MM.1S (cell line): ENCODE data around the gene HPCA.

ENCODE experiments used
- DNase-seq: peaks from one replicate; pipeline ENCODE4 v3.0.0-alpha.2; 2015
- H2AFZ ChIP-seq: fragments of 300-600 bp; sonication (generic); 2 replicates; pipeline ENCODE4 v1.6.0; 2016; ENCODE audit warnings: antibody characterized with exemption, low read length
- H3F3A ChIP-seq: fragments of 300-600 bp; sonication (generic); 2 replicates; pipeline ENCODE4 v1.6.1; 2016; ENCODE audit warnings: mild to moderate bottlenecking, antibody characterized with exemption, low read length, moderate library complexity, mixed read lengths; ENCODE audit not compliant: insufficient read depth
- H3K27ac ChIP-seq: fragments of 300-600 bp; sonication (generic); 2 replicates; pipeline ENCODE4 v1.5.1; 2016; ENCODE audit warnings: mild to moderate bottlenecking, low read length
- H3K27me3 ChIP-seq: fragments of 300-600 bp; sonication (generic); replicated peaks from 2 replicates; pipeline ENCODE4 v1.6.0; 2016; ENCODE audit warnings: low read length; ENCODE audit not compliant: insufficient read depth
- H3K36me3 ChIP-seq: fragments of 300-600 bp; sonication (generic); replicated peaks from 2 replicates; pipeline ENCODE4 v1.6.1; 2016; ENCODE audit warnings: mild to moderate bottlenecking, low read length, mixed read lengths; ENCODE audit not compliant: insufficient read depth
- H3K4me1 ChIP-seq: fragments of 300-600 bp; sonication (generic); 2 replicates; pipeline ENCODE4 v1.6.1; 2016; ENCODE audit warnings: low read length, mixed read lengths
- H3K4me2 ChIP-seq: fragments of 300-600 bp; sonication (generic); 2 replicates; pipeline ENCODE4 v1.6.0; 2016; ENCODE audit warnings: low read depth, low read length
- H3K4me3 ChIP-seq: fragments of 300-600 bp; sonication (generic); 2 replicates; pipeline ENCODE4 v1.5.1; 2016; ENCODE audit warnings: low read length, mixed read lengths
- H3K79me2 ChIP-seq: fragments of 300-600 bp; sonication (generic); 2 replicates; pipeline ENCODE4 v1.6.1; 2016; ENCODE audit warnings: mixed run types, low read length, mixed read lengths
- H3K9ac ChIP-seq: fragments of 300-600 bp; sonication (generic); 2 replicates; pipeline ENCODE4 v1.6.1; 2016; ENCODE audit warnings: low read length, mixed read lengths
- H3K9me2 ChIP-seq: fragments of 300-600 bp; sonication (generic); replicated peaks from 2 replicates; pipeline ENCODE4 v1.6.1; 2016; ENCODE audit warnings: mild to moderate bottlenecking, low read length, mixed read lengths; ENCODE audit not compliant: insufficient read depth
- H3K9me3 ChIP-seq: fragments of 300-600 bp; sonication (generic); replicated peaks from 2 replicates; pipeline ENCODE4 v1.6.1; 2016; ENCODE audit warnings: mild to moderate bottlenecking, low read length, mixed read lengths; ENCODE audit not compliant: insufficient read depth
- H4K20me1 ChIP-seq: fragments of 300-600 bp; sonication (generic); 2 replicates; pipeline ENCODE4 v1.6.1; 2016; ENCODE audit warnings: mild to moderate bottlenecking, low read length, moderate library complexity, mixed read lengths; ENCODE audit not compliant: insufficient read depth
- CTCF ChIP-seq: fragments of 300-600 bp; sonication (generic); IDR thresholded peaks from 2 replicates; pipeline ENCODE4 v1.5.1; 2016; ENCODE audit warnings: antibody characterized with exemption, low read length, mixed read lengths
- EZH2 ChIP-seq: fragments of 300-600 bp; sonication (generic); optimal IDR thresholded peaks from 2 replicates; pipeline ENCODE3; 2017; ENCODE audit warnings: low read depth, mild to moderate bottlenecking, antibody characterized with exemption, low read length, mixed read lengths
- EZH2phosphoT487 ChIP-seq: fragments of 300-600 bp; sonication (generic); IDR thresholded peaks from 2 replicates; pipeline ENCODE4 v1.6.1; 2018; ENCODE audit warnings: antibody characterized with exemption, low read length

The HPCA gene

GRCh38 chr1:32910319-32910718, 24.0 kb downstream of the HPCA start:
- no peak overlapping the region for H3K9ac ChIP-seq
- H3K4me1 ChIP-seq = no peaks in the 10 kb centered on the region
- no peaks in the 10 kb centered on the region for H3K9me2 ChIP-seq
- no peaks in the 10 kb centered on the region for H4K20me1 ChIP-seq
- no peak for TF ChIP-seq CTCF
- no peak for TF ChIP-seq EZH2
- no peak for TF ChIP-seq EZH2phosphoT487
- H3K79me2 ChIP-seq = no peaks in the 10 kb centered on the region
- H3K27me3 ChIP-seq = no peaks in the 10 kb centered on the region
- H3K36me3 ChIP-seq = no peaks in the 10 kb centered on the region
- no peaks in the 10 kb centered on the region for H3K9me3 ChIP-seq
- no peak overlapping the region for H2AFZ ChIP-seq
- H3K27ac ChIP-seq = no peak overlapping the region
- no peak overlapping the region for H3K4me2 ChIP-seq
- H3K4me3 ChIP-seq = no peak overlapping the region
- no peaks in the 10 kb centered on the region for H3F3A ChIP-seq
- no peak for DNase-seq

- Histone ChIP-seq H3K27ac (no peak overlapping the region), H3K4me3 (no peak overlapping the region), H2AFZ (no peak overlapping the region), H3K9ac (no peak overlapping the region), H3K4me2 (no peak overlapping the region), H3K27me3 (no peaks in the 10 kb centered on the region), H3K79me2 (no peaks in the 10 kb centered on the region), H3K9me2 (no peaks in the 10 kb centered on the region), H3K4me1 (peaks cover 5% of the 10 kb centered on the region; the same call in 1 of the 2 replicates), H3F3A (no peaks in the 10 kb centered on the region), H4K20me1 (no peaks in the 10 kb centered on the region), H3K9me3 (no peaks in the 10 kb centered on the region), H3K36me3 (no peaks in the 10 kb centered on the region)
- no peak for DNase-seq
- TF ChIP-seq EZH2 (no peak), CTCF (no peak), EZH2phosphoT487 (no peak)
Measured at GRCh38 chr1:32915766-32916706, 29.7 kb downstream of the HPCA start.

- Histone ChIP-seq H3K9ac (no peak overlapping the region), H3K4me3 (no peak overlapping the region), H3K9me2 (no peaks in the 10 kb centered on the region), H3K27me3 (no peaks in the 10 kb centered on the region), H3K27ac (no peak overlapping the region), H2AFZ (no peak overlapping the region), H3K79me2 (no peaks in the 10 kb centered on the region), H3K9me3 (no peaks in the 10 kb centered on the region), H4K20me1 (no peaks in the 10 kb centered on the region), H3K4me1 (peaks cover 5% of the 10 kb centered on the region; the same call in 1 of the 2 replicates), H3K36me3 (no peaks in the 10 kb centered on the region), H3K4me2 (no peak overlapping the region), H3F3A (no peaks in the 10 kb centered on the region)
- TF ChIP-seq EZH2 = no peak
- TF ChIP-seq CTCF = no peak
- no peak for TF ChIP-seq EZH2phosphoT487
- DNase-seq = no peak
Measured at GRCh38 chr1:32917521-32917920, 31.2 kb downstream of the HPCA start.
